DOHH2 (cell line): ENCODE data around the gene POP4.

Source experiments
- CTCF ChIP-seq: fragments of 200-600 bp; sonication (generic); IDR thresholded peaks from one replicate; pipeline ENCODE4 v1.5.1; 2014; ENCODE audit warnings: antibody characterized with exemption, mild to moderate bottlenecking, low read depth, low read length; ENCODE audit not compliant: poor library complexity, severe bottlenecking
- EZH2phosphoT487 ChIP-seq: fragments of 200-600 bp; sonication (generic); IDR thresholded peaks from 2 replicates; pipeline ENCODE4 v1.6.1; 2017; ENCODE audit warnings: borderline replicate concordance, mild to moderate bottlenecking, antibody characterized with exemption, low read length, moderate library complexity, mixed read lengths

- TF ChIP-seq CTCF (no peak), EZH2phosphoT487 (no peak)
Observed at GRCh38 chr19:29651622-29652394, 45.7 kb downstream of the POP4 start.
